PC-9 (cell line): ENCODE measurements around the gene CCKAR.

ENCODE experiments used
- EZH2 ChIP-seq: fragments of 200-600 bp; sonication (generic); IDR thresholded peaks from 2 replicates; pipeline ENCODE4 v1.8.0; 2017; ENCODE audit warnings: antibody characterized with exemption, low read depth
- TF ChIP-seq, protein P1 (sequence below): fragments of 200-600 bp; sonication (generic); conservative IDR thresholded peaks from 2 replicates; pipeline ENCODE4 v1.6.1; 2017; ENCODE audit warnings: mixed run types, antibody characterized with exemption, mild to moderate bottlenecking, moderate library complexity

GRCh38 chr4:26491449-26492170, 1.3 kb upstream of the CCKAR start:
- TF ChIP-seq, protein P1, sequence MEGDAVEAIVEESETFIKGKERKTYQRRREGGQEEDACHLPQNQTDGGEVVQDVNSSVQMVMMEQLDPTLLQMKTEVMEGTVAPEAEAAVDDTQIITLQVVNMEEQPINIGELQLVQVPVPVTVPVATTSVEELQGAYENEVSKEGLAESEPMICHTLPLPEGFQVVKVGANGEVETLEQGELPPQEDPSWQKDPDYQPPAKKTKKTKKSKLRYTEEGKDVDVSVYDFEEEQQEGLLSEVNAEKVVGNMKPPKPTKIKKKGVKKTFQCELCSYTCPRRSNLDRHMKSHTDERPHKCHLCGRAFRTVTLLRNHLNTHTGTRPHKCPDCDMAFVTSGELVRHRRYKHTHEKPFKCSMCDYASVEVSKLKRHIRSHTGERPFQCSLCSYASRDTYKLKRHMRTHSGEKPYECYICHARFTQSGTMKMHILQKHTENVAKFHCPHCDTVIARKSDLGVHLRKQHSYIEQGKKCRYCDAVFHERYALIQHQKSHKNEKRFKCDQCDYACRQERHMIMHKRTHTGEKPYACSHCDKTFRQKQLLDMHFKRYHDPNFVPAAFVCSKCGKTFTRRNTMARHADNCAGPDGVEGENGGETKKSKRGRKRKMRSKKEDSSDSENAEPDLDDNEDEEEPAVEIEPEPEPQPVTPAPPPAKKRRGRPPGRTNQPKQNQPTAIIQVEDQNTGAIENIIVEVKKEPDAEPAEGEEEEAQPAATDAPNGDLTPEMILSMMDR = no peak
- TF ChIP-seq EZH2 = no peak
